Activated T-cell treated with anti-CD3 and anti-CD28 coated beads, Interleukin-2, amount 50 U/mL, for 4 hours (primary cell): ENCODE data around the gene FOXA2. TPM values are rescaled to one million over a fixed set of nuclear protein-coding genes. Genes with fewer than 3 reads are reported as not detected.

Source experiments
- ATAC-seq, 2 donors: fragments of 200-7000 bp; cut with Tn5 transposase; one replicate each; pipeline ENCODE4 v1.10.0; 2021
- DNase-seq: peaks from one replicate; pipeline ENCODE4 v3.0.0-alpha.2; 2020
- H3K27me3 Mint-ChIP-seq: one replicate; pipeline ENCODE4 v1.8.0; 2021; ENCODE audit warnings: low read depth, mixed read lengths
- H3K36me3 Mint-ChIP-seq: one replicate; pipeline ENCODE4 v1.8.0; 2022; ENCODE audit warnings: mixed read lengths; ENCODE audit not compliant: insufficient read depth
- H3K4me1 Mint-ChIP-seq: one replicate; pipeline ENCODE4 v1.8.0; 2021; ENCODE audit warnings: low read depth, mixed read lengths
- H3K4me3 Mint-ChIP-seq: one replicate; pipeline ENCODE4 v1.8.0; 2021; ENCODE audit warnings: mild to moderate bottlenecking, moderate library complexity, mixed read lengths
- H3K9me3 Mint-ChIP-seq: one replicate; pipeline ENCODE4 v1.8.0; 2021; ENCODE audit warnings: mixed read lengths
- total RNA-seq, 3 donors: library from RNA; stranded (reverse); gene quantifications; one replicate each; pipeline ENCODE4 v1.2.1, GENCODE V29; 2021

The FOXA2 gene
- total RNA-seq, 3 donors from 2014 or later = not detected

GRCh38 chr20:22579711-22580697 is 4.4 kb downstream of the FOXA2 start:
- DNase-seq (no peak), ATAC-seq (no peak)
- no peaks in the 10 kb centered on the region for H3K9me3 Mint-ChIP-seq
- H3K27me3 Mint-ChIP-seq = peaks cover 75% of the 10 kb centered on the region
- H3K36me3 Mint-ChIP-seq = no peaks in the 10 kb centered on the region
- no peak overlapping the region for H3K4me3 Mint-ChIP-seq
- H3K4me1 Mint-ChIP-seq = peaks cover 2% of the 10 kb centered on the region

GRCh38 chr20:22579119-22579427 is 5.3 kb downstream of the FOXA2 start:
- peaks cover 81% of the 10 kb centered on the region for H3K27me3 Mint-ChIP-seq
- no peak overlapping the region for H3K4me3 Mint-ChIP-seq
- H3K9me3 Mint-ChIP-seq = no peaks in the 10 kb centered on the region
- H3K36me3 Mint-ChIP-seq = no peaks in the 10 kb centered on the region
- DNase-seq (no peak), ATAC-seq (no peak)
- H3K4me1 Mint-ChIP-seq = peaks cover 2% of the 10 kb centered on the region

DNA sequence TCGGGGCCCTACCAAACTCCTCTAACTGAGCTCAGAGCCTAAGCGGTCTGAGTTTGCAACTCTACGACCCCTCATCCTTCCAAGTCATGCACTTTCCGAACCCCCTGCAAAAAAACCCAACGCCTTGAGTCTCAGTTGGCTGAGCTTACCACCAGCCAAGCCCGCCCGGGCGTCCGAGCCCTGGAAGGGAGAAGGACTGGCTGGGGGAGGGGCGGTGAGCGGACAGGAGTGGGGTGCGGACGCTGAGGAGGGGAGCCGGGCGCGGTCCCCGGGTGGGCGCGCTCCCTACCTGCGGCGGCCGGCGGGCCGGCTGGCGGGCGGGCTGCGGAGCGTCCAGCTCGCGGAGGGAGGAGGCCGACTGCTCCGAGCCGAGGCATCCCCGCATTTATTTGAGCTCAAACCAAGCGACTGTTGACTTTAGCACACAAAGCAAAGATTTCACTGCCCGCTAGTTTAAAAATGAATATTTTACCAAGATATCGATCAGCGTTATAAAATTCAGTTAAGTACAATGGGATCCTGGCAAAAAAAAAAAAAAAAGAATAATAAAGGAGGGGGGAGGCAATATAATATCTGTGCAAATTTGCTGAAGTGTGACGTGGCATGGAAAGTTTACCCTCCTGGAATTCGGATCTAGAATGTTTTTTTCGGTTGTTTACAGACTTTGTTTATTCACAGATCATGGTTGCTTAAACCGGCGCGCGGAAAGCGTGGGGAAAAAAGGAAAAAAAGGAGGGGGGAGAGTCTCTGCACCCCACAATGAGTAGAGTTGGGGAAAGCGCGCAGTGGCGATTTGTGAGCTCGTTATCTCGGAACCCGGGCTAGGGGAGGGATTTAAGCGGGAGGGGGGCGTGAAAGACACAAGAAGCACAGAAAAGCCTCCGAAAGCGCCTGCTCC is 5.9 kb downstream of the FOXA2 start:
- H3K4me1 Mint-ChIP-seq = peaks cover 2% of the 10 kb centered on the region
- no peak overlapping the region for H3K4me3 Mint-ChIP-seq
- DNase-seq (no peak), ATAC-seq (no peak)
- no peaks in the 10 kb centered on the region for H3K9me3 Mint-ChIP-seq
- H3K36me3 Mint-ChIP-seq = no peaks in the 10 kb centered on the region
- peaks cover 81% of the 10 kb centered on the region for H3K27me3 Mint-ChIP-seq

DNA sequence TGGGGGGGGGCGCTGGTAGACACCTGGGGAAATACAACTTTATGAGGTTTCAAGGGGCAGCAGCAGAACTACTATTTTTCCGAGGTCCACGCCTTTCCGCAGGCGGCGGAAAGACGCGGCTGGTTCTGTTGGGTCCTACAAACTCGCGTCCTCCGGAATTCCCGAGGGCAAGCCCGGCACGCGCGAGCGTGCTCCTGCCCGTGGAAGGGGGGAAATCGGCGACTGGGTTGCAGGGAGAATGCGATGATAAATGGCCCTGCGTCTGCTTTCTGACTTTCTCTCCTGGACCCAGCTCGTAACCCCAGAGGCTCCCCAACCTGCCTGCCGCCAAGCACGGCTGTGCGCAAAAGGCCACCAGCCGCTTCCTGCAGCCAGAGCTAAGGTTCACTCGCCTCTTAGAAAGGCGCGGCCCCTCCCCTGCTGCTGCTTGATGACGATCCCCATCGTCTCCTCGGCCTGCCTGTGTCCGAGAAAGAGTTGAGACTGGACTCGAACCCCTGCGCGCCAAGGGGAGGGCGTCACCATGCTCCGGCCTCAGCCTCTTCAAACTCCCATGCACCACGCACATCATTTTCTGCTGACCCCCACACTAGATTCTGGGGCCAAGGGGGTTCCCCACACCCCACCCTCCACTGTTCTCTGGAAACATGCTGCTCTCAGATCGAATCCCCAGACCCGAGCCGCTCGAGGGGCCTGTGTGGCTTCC is 6.7 kb downstream of the FOXA2 start:
- Mint-ChIP-seq H3K9me3 (no peaks in the 10 kb centered on the region), H3K4me3 (no peak overlapping the region), H3K27me3 (peaks cover 85% of the 10 kb centered on the region), H3K4me1 (peaks cover 2% of the 10 kb centered on the region), H3K36me3 (no peaks in the 10 kb centered on the region)
- ATAC-seq (no peak), DNase-seq (no peak)

GRCh38 chr20:22576733-22577514 is 7.4 kb downstream of the FOXA2 start:
- no peak overlapping the region for H3K4me3 Mint-ChIP-seq
- no peak for ATAC-seq
- no peaks in the 10 kb centered on the region for H3K9me3 Mint-ChIP-seq
- no peak for DNase-seq
- peaks cover 86% of the 10 kb centered on the region for H3K27me3 Mint-ChIP-seq
- H3K4me1 Mint-ChIP-seq = peaks cover 2% of the 10 kb centered on the region
- no peaks in the 10 kb centered on the region for H3K36me3 Mint-ChIP-seq

DNA sequence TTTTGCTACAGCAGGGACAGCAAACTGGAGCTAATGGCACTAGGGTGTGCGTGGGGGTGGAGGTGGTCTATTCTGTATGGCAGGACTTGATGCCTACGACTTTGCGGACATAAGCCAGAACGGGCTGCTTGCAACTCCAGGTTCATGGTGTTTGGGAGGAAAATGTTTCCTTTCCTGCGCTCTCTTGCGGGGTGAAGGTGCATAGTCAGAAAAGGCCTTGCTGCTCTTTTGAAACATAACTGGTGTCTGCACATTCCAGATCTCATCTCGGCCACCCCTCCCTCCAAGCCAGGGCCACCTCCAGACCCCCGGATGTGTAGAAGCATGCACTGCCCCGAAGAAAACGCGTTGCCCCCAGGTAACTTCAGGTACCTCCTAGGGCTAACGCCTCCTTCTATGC is 8.1 kb downstream of the FOXA2 start:
- H3K36me3 Mint-ChIP-seq = no peaks in the 10 kb centered on the region
- no peak for DNase-seq
- no peak overlapping the region for H3K4me3 Mint-ChIP-seq
- no peak for ATAC-seq
- peaks cover 86% of the 10 kb centered on the region for H3K27me3 Mint-ChIP-seq
- no peaks in the 10 kb centered on the region for H3K4me1 Mint-ChIP-seq
- no peaks in the 10 kb centered on the region for H3K9me3 Mint-ChIP-seq

DNA sequence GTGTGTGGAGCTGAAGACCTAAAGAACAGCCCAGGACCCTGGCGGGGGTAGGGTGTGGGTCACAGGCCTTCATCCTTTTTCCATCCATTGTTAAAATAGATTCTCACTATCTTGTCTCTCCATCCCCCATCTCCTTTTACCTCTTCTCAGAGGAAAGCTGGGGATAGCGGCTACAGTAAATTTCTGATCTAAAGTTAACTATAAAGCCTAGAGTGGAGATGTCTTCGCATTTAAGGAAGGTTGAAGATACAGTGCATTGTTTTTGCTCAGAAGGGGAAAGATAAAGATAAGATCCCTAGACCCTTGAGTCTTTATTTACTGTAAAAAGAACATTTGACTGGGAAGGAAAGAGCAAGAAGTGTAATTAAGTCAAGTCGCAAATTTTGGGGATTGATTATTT is 8.6 kb downstream of the FOXA2 start:
- Mint-ChIP-seq H3K4me1 (no peaks in the 10 kb centered on the region), H3K4me3 (no peak overlapping the region), H3K27me3 (peaks cover 86% of the 10 kb centered on the region), H3K36me3 (no peaks in the 10 kb centered on the region), H3K9me3 (no peaks in the 10 kb centered on the region)
- ATAC-seq (no peak), DNase-seq (no peak)

GRCh38 chr20:22575087-22575721 is 9.2 kb downstream of the FOXA2 start:
- Mint-ChIP-seq H3K4me1 (no peaks in the 10 kb centered on the region), H3K9me3 (no peaks in the 10 kb centered on the region), H3K27me3 (peaks cover 81% of the 10 kb centered on the region), H3K36me3 (no peaks in the 10 kb centered on the region), H3K4me3 (no peak overlapping the region)
- no peak for DNase-seq
- ATAC-seq = no peak

GRCh38 chr20:22574545-22575086 is 9.8 kb downstream of the FOXA2 start:
- peaks cover 79% of the 10 kb centered on the region for H3K27me3 Mint-ChIP-seq
- no peaks in the 10 kb centered on the region for H3K9me3 Mint-ChIP-seq
- H3K4me3 Mint-ChIP-seq = no peak overlapping the region
- H3K4me1 Mint-ChIP-seq = no peaks in the 10 kb centered on the region
- H3K36me3 Mint-ChIP-seq = no peaks in the 10 kb centered on the region
- ATAC-seq (no peak), DNase-seq (no peak)

- ATAC-seq = no peak
- H3K27me3 Mint-ChIP-seq = peaks cover 75% of the 10 kb centered on the region
- no peaks in the 10 kb centered on the region for H3K4me1 Mint-ChIP-seq
- no peaks in the 10 kb centered on the region for H3K9me3 Mint-ChIP-seq
- H3K4me3 Mint-ChIP-seq = no peak overlapping the region
- no peaks in the 10 kb centered on the region for H3K36me3 Mint-ChIP-seq
- DNase-seq = no peak
Observed at GRCh38 chr20:22572491-22572890, 11.9 kb downstream of the FOXA2 start.

DNA sequence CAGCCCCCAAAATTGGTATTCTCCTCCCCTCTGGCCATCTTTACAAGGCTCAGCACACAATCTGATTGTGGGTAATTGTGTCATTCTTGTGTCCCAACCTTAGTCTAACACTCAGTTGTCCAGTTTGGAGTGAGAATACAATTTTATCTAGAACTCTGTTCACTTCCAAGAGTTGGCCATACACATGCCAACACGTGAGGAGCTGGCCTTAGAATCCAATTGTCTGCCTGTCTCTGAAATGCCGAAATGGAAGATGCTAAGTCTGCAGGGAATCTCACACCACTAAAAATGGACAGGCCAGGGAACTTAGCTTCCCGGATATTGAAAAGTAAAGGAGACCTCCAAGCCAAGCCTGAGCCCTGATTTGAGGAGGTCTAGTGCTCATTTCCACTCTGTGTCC is 12.3 kb downstream of the FOXA2 start:
- Mint-ChIP-seq H3K4me3 (no peak overlapping the region), H3K4me1 (no peaks in the 10 kb centered on the region), H3K27me3 (peaks cover 76% of the 10 kb centered on the region), H3K9me3 (no peaks in the 10 kb centered on the region), H3K36me3 (no peaks in the 10 kb centered on the region)
- DNase-seq = no peak
- ATAC-seq = no peak

DNA sequence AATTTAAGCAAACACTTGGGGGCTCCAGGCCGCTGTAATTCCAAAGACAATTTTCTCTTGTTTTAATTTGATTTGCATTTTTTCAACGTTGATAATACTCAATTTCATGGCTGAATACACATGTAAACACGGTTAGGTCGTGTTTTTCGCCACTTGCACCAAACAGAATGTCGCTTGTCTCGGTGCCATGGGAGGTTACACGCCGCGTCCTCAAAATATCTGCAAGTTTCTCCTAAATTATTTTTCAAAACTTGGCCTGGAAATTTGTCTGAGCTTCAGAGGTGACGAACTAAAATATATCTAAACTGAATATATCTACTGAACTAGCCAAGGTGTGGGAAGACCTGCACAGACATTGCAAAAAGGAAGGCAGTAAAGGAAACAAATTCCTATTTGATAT is 15.0 kb downstream of the FOXA2 start:
- Mint-ChIP-seq H3K9me3 (no peaks in the 10 kb centered on the region), H3K4me1 (no peaks in the 10 kb centered on the region), H3K27me3 (peaks cover 65% of the 10 kb centered on the region), H3K36me3 (no peaks in the 10 kb centered on the region), H3K4me3 (no peak overlapping the region)
- DNase-seq (no peak), ATAC-seq (no peak)

GRCh38 chr20:22568872-22569344 is 15.5 kb downstream of the FOXA2 start:
- DNase-seq (no peak), ATAC-seq (no peak)
- Mint-ChIP-seq H3K4me1 (no peaks in the 10 kb centered on the region), H3K9me3 (no peaks in the 10 kb centered on the region), H3K36me3 (no peaks in the 10 kb centered on the region), H3K27me3 (peaks cover 67% of the 10 kb centered on the region), H3K4me3 (no peak overlapping the region)
